Breast epithelium (tissue), 3 donors: ENCODE data around the gene ATP6V1C2.

Experiments
- CTCF ChIP-seq, 3 donors: fragments of 450-650 bp; IDR thresholded peaks; one replicate each; pipeline ENCODE4 v1.5.1; 2016 to 2017; ENCODE audit warnings: antibody characterized with exemption in 3 of 3, mild to moderate bottlenecking in 3 of 3, moderate library complexity in 3 of 3
- POLR2AphosphoS5 ChIP-seq, 3 donors: sonication (generic); formaldehyde crosslinking; IDR thresholded peaks; one replicate each; pipeline ENCODE4 v1.6.1; 2017; ENCODE audit warnings: antibody characterized with exemption in 3 of 3

DNA sequence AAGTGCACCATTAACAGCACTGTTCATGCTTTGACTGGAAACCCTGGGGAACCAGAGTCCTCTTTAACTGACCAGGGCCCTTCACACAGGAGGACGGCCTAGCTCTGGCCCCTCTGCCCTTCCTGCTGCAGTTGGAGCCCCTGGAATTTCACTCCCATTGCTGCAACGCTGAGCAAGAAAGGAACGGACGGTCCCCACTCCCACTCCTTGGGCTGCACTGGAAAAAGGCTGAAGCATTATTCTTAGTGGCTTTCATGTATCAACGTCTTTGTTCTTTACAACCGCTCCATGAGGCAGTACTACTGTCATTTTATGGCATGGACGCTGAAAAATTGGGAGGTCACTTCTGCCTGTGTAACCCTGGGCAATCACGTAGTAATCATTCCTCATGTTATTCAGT, 81.2 kb downstream of the ATP6V1C2 start:
- TF ChIP-seq CTCF (IDR thresholded peaks at IDR 0.05), result no peak
- TF ChIP-seq POLR2AphosphoS5 (IDR thresholded peaks at IDR 0.05), result no peak
